Activated T-helper 2 cell treated with anti-CD3 and anti-CD28 coated beads, Interferon-gamma antibody, Interleukin-2, Interleukin-4, amounts not matched to agents 10 μg/mL and 5 μg/mL and 100 μg/mL, durations not matched to agents 14 hours and 24 hours and 36 hours (primary cell): Measurements from ENCODE around the gene WDR31. TPM values are rescaled to one million over a fixed set of nuclear protein-coding genes. Genes with fewer than 3 reads are reported as not detected.

ENCODE experiments used
- DNase-seq: peaks from one replicate; pipeline ENCODE4 v3.0.0; 2021; ENCODE audit warnings: low spot score
- H3K27ac Mint-ChIP-seq: one replicate; pipeline ENCODE4 v1.8.0; 2021; ENCODE audit warnings: mixed read lengths
- H3K27me3 Mint-ChIP-seq: one replicate; pipeline ENCODE4 v1.8.0; 2021; ENCODE audit warnings: low read depth, mixed read lengths
- H3K36me3 Mint-ChIP-seq: one replicate; pipeline ENCODE4 v1.8.0; 2021; ENCODE audit warnings: low read depth, mixed read lengths
- H3K4me1 Mint-ChIP-seq: one replicate; pipeline ENCODE4 v1.8.0; 2021; ENCODE audit warnings: low read depth, mixed read lengths
- H3K4me3 Mint-ChIP-seq: one replicate; pipeline ENCODE4 v1.8.0; 2021; ENCODE audit warnings: low read depth, mild to moderate bottlenecking, moderate library complexity, mixed read lengths
- H3K9me3 Mint-ChIP-seq: one replicate; pipeline ENCODE4 v1.8.0; 2021; ENCODE audit warnings: mixed read lengths
- intact Hi-C: fragments of 100-400 bp; cut with micrococcal nuclease; formaldehyde crosslinking; loops from one replicate; pipeline ENCODE4 v1.15.1; 2023
- total RNA-seq: library from RNA; stranded (reverse); gene quantifications from 2 replicates; pipeline ENCODE4 v1.2.3, GENCODE V29; 2022

WDR31 gene
- total RNA-seq, 1 donor from 2014 or later, result 1.9 TPM

- Mint-ChIP-seq H3K27me3 (no peaks in the 10 kb centered on the region), H3K4me3 (no peak overlapping the region), H3K4me1 (peaks cover 48% of the 10 kb centered on the region), H3K9me3 (no peaks in the 10 kb centered on the region), H3K27ac (peak overlapping the region; percentile 34), H3K36me3 (no peaks in the 10 kb centered on the region)
- intact Hi-C loops, result no loop called here
- no peak for DNase-seq
Measured at GRCh38 chr9:113345671-113346070, 5.6 kb upstream of the WDR31 start.

GRCh38 chr9:113345190-113345589 is 5.1 kb upstream of the WDR31 start:
- no peak for DNase-seq
- Mint-ChIP-seq H3K4me3 (no peak overlapping the region), H3K4me1 (peaks cover 46% of the 10 kb centered on the region), H3K27ac (peak overlapping the region; percentile 18), H3K36me3 (no peaks in the 10 kb centered on the region), H3K9me3 (no peaks in the 10 kb centered on the region), H3K27me3 (no peaks in the 10 kb centered on the region)
- intact Hi-C loops, result no loop called here

DNA sequence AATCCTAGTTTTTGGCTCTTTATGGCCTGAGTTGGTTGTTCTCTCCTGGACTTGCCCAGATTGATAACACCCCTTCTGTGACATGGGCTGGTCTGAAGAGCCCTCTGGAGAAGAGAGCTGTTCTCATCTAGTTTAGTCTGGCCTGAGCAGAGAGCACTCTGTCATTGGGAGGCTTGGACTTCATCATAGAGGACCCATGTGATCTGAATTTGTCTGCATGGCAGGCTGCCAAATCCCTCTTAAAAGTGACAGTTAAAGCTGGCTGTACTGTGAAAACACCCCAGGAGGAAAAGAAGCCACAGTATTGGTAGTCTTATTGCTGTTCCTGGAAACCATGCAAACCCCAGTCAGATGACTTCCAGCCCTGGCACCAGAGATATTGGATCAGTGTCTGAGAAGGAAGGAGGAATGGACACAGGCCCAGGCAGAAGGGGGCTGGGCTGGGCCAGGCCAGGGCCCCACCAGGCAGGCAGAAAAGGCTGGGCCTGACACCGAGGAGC is 3.7 kb upstream of the WDR31 start:
- Mint-ChIP-seq H3K27me3 (no peaks in the 10 kb centered on the region), H3K9me3 (no peaks in the 10 kb centered on the region), H3K27ac (peak overlapping the region; percentile 12), H3K4me1 (peaks cover 51% of the 10 kb centered on the region), H3K36me3 (no peaks in the 10 kb centered on the region), H3K4me3 (no peak overlapping the region)
- intact Hi-C loops, result no loop called here
- DNase-seq, result no peak

DNA sequence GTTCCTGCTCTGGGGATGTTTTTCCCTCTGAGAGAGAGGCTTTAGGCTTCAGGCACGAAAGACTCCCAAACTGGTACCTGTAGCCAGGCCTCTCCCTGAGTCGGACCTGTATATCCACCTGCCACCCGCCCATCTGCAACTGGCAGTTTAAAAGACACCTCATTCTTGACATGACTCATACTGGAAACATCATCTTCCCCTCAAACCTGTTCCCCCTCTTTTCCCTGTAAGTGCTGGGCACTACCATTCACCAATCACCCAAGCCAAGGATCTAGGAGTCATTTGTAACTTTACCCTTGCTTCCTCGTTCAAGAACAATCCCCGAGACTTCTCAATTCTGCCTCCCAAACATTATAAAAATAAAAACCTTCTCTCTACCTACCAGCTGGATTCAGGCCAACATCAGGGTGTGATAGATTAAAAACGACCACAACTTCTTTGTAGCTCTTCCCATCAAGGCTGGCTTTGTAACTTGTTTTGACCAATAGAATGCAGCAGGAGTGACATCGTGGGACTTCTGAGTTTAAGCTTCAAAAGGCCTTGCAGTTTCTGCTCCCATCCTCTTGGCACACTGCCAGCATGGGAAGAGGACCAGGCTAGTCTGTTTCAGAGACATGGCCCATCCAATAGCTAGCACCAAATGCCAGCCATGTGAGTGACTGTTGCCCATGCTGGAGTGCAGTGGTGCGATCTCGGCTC is 1.8 kb upstream of the WDR31 start:
- Mint-ChIP-seq H3K9me3 (no peaks in the 10 kb centered on the region), H3K4me3 (peak overlapping the region; percentile 50), H3K27me3 (no peaks in the 10 kb centered on the region), H3K36me3 (no peaks in the 10 kb centered on the region), H3K4me1 (peaks cover 40% of the 10 kb centered on the region), H3K27ac (peak overlapping the region; percentile 84)
- DNase-seq, result no peak
- intact Hi-C loops, result loop anchor here (2.0 kb wide), 4 partner anchors 35 to 69 kb away; partner anchors contain the start of genes ALAD, C9orf43, CDC26 and HDHD3

GRCh38 chr9:113337714-113338113 is 2.4 kb downstream of the WDR31 start:
- H3K9me3 Mint-ChIP-seq, result no peaks in the 10 kb centered on the region
- H3K27me3 Mint-ChIP-seq, result no peaks in the 10 kb centered on the region
- no peak overlapping the region for H3K4me3 Mint-ChIP-seq
- H3K4me1 Mint-ChIP-seq, result peaks cover 26% of the 10 kb centered on the region
- no peak overlapping the region for H3K27ac Mint-ChIP-seq
- no peak for DNase-seq
- intact Hi-C loops, result no loop called here
- no peaks in the 10 kb centered on the region for H3K36me3 Mint-ChIP-seq

DNA sequence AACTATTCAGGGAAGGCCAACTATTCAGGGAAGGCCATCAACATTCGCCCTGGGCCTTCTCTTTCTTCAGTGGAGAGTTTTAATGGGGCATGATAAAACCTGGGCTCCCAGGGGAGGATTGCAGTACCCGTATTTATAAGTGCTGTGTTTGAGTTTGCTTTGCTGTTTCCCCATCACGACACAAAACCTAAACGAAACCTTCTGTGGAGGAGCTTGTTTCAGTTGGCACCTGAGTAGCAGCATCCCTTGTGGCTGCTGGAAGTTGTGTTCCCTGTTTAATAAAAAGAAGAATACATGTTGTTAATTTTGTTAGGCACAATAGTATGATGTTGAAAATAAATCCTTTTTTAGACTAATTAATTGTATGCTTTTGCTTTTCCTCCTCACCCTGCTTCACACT is 8.3 kb downstream of the WDR31 start:
- Mint-ChIP-seq H3K4me1 (peaks cover 3% of the 10 kb centered on the region), H3K4me3 (no peak overlapping the region), H3K36me3 (no peaks in the 10 kb centered on the region), H3K27me3 (no peaks in the 10 kb centered on the region), H3K9me3 (no peaks in the 10 kb centered on the region), H3K27ac (no peak overlapping the region)
- DNase-seq, result no peak
- intact Hi-C loops, result no loop called here

DNA sequence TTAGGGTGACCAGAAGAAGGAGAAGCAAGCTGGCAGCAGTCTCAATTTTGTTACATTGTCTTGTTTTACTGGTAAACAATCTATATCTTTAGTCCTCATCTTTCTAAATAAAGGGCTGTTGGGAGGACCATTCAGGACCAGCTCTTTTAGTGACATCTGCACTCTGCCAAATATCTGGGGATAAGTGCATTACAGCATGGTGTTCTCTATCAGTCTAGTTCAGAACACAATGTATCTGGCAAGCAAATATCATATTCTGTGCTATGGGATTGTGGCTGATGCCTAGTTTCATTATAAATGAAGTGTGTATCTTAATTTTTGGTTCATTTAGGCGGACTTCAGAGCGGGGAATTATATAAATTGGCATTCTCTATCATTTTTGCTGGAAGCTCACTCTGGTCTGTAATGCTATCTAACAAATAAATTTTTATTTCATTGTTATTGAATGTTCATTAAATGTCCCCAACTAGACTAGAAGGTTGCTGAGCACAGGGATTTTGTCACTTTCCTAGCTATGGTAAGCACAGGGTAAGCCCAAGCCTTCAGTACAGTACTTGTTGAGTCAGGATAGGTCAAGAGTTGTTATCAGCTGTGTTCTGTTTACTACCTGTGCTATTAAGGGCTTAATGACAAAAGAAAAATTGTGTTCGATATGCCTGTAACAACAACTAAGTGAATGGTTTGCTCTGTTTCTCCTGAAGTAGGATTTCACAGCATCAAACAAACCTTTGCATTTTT is 11.9 kb downstream of the WDR31 start:
- H3K4me1 Mint-ChIP-seq, result no peaks in the 10 kb centered on the region
- no peak overlapping the region for H3K27ac Mint-ChIP-seq
- no peaks in the 10 kb centered on the region for H3K36me3 Mint-ChIP-seq
- H3K27me3 Mint-ChIP-seq, result no peaks in the 10 kb centered on the region
- intact Hi-C loops, result no loop called here
- no peak overlapping the region for H3K4me3 Mint-ChIP-seq
- no peak for DNase-seq
- no peaks in the 10 kb centered on the region for H3K9me3 Mint-ChIP-seq

DNA sequence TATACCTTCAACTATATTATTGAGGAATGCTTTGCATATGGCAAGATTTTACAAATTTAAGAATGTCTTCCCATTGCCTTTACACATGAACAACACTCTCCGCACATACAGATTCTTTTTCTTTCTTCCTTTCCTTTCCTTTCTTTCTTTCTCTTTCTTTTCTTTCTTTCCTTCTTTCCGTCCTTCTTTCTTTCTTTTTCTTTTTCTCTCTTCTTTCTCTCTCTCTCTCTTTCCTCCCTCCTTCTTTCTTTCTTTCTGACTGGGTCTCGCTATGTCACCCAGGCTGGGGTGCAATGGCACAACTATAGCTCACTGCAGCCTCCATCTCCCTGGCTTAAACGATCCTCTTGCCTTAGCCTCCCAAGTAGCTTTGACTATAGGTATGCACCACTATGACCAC is 13.8 kb downstream of the WDR31 start:
- Mint-ChIP-seq H3K4me1 (no peaks in the 10 kb centered on the region), H3K9me3 (no peaks in the 10 kb centered on the region), H3K27ac (no peak overlapping the region), H3K4me3 (no peak overlapping the region), H3K27me3 (no peaks in the 10 kb centered on the region), H3K36me3 (no peaks in the 10 kb centered on the region)
- intact Hi-C loops, result no loop called here
- no peak for DNase-seq

DNA sequence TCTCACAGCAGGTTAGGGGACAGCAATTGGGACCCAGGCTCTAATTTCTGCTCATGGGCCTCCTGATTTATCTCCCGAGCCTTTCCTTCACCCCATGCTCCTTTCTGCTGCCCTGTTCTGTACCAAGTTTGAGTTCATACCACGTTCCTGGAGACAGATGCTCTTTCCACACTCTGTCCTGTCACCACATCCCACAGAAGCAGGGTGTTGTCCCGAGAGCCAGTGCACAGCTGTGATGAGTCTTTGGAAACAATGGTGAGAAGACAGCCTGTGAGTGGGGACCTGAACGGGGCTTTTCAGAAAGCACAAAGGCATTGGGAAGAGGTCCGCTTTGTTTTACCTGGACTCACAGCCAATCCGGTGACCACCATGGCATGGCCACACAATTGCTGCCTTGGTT is 17.4 kb downstream of the WDR31 start:
- H3K4me3 Mint-ChIP-seq, result no peak overlapping the region
- no peaks in the 10 kb centered on the region for H3K36me3 Mint-ChIP-seq
- no peaks in the 10 kb centered on the region for H3K4me1 Mint-ChIP-seq
- no peak for DNase-seq
- no peaks in the 10 kb centered on the region for H3K9me3 Mint-ChIP-seq
- H3K27me3 Mint-ChIP-seq, result no peaks in the 10 kb centered on the region
- H3K27ac Mint-ChIP-seq, result no peak overlapping the region
- intact Hi-C loops, result no loop called here

DNA sequence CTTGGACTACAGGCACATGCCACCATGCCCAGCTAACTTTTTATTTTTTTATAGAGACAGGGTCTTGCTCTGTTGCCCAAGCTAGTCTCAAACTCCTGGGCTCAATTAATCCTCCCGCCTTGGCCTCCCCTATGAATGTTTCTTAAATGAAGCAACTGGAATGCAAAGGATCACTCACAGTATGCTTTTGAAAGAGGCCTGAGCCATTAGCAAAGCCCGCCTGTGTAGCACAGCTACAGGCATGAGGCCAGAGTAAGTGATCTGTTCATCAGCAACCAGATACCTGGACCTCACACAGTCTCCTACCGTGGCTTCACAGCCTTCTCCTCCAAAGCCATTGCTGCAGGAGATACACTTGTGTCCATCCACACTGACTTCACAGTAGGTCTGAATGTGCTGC is 20.0 kb downstream of the WDR31 start:
- Mint-ChIP-seq H3K36me3 (no peaks in the 10 kb centered on the region), H3K27me3 (no peaks in the 10 kb centered on the region), H3K4me1 (no peaks in the 10 kb centered on the region), H3K4me3 (no peak overlapping the region), H3K27ac (no peak overlapping the region), H3K9me3 (no peaks in the 10 kb centered on the region)
- intact Hi-C loops, result no loop called here
- no peak for DNase-seq

- no peak for DNase-seq
- Mint-ChIP-seq H3K27me3 (no peaks in the 10 kb centered on the region), H3K4me3 (no peak overlapping the region), H3K36me3 (no peaks in the 10 kb centered on the region), H3K9me3 (no peaks in the 10 kb centered on the region), H3K27ac (no peak overlapping the region), H3K4me1 (no peaks in the 10 kb centered on the region)
- intact Hi-C loops, result no loop called here
Measured at GRCh38 chr9:113319054-113319453, 21.0 kb downstream of the WDR31 start.

GRCh38 chr9:113317777-113318176 is 22.3 kb downstream of the WDR31 start:
- H3K4me3 Mint-ChIP-seq, result no peak overlapping the region
- no peaks in the 10 kb centered on the region for H3K9me3 Mint-ChIP-seq
- H3K27ac Mint-ChIP-seq, result no peak overlapping the region
- H3K27me3 Mint-ChIP-seq, result no peaks in the 10 kb centered on the region
- no peaks in the 10 kb centered on the region for H3K4me1 Mint-ChIP-seq
- no peak for DNase-seq
- no peaks in the 10 kb centered on the region for H3K36me3 Mint-ChIP-seq
- intact Hi-C loops, result no loop called here

DNA sequence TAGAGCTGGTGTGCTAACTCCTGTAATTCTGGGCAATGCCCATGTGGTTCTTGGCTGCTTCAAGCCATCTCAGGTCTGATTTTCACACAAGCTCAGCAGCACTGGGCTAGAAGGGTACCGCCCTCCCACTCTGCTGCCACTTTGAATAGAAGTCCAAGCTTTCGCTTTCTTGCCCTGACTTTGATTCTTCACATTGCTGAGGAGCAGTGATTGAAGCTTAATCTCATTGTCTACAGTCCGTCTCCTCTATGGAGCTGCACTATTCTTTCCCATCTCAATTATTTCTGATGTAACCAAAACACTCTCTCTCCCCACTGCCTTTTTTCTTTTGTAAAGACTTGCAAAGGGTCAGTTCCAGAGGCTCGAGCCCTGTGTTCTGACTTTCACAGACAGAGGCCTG is 24.0 kb downstream of the WDR31 start:
- no peaks in the 10 kb centered on the region for H3K36me3 Mint-ChIP-seq
- no peaks in the 10 kb centered on the region for H3K9me3 Mint-ChIP-seq
- H3K4me3 Mint-ChIP-seq, result no peak overlapping the region
- peaks cover 1% of the 10 kb centered on the region for H3K4me1 Mint-ChIP-seq
- H3K27ac Mint-ChIP-seq, result no peak overlapping the region
- H3K27me3 Mint-ChIP-seq, result no peaks in the 10 kb centered on the region
- no peak for DNase-seq
- intact Hi-C loops, result no loop called here
